Breast epithelium (tissue), 4 donors: ENCODE results near the gene GPC3. TPM values are rescaled to one million over a fixed set of nuclear protein-coding genes. Genes with fewer than 3 reads are reported as not detected.
A peak's percentile ranks its signal among the peaks of the same experiment; 100 is the strongest.

ENCODE experiments used
- DNase-seq, 2 donors: peaks; one replicate each; pipeline ENCODE4 v3.0.0-alpha.2; 2019; ENCODE audit warnings: low spot score in 2 of 2
- H3K27ac ChIP-seq, 2 donors: fragments of 200-600 bp; sonication (generic) in 1 of 2; one replicate each; pipeline ENCODE4 v1.5.1; 2016 to 2019; ENCODE audit warnings: mild to moderate bottlenecking in 1 of 2
- H3K27me3 ChIP-seq, 2 donors: fragments of 200-600 bp; sonication (generic) in 1 of 2; one replicate each; pipeline versions ENCODE4 v1.5.1 to v1.6.0; 2017 to 2019; ENCODE audit warnings: control low read depth in 1 of 2, mild to moderate bottlenecking in 1 of 2
- H3K36me3 ChIP-seq: fragments of 200-600 bp; one replicate; pipeline ENCODE4 v1.5.1; 2019
- H3K4me1 ChIP-seq, 2 donors: fragments of 200-600 bp; sonication (generic); one replicate each; pipeline ENCODE4 v1.5.1; 2016 to 2019; ENCODE audit warnings: control low read depth in 1 of 2
- H3K4me3 ChIP-seq, 3 donors: fragments of 200-600 bp; sonication (generic); 1 replicate in 2 of 3; 2 replicates in 1 of 3; pipeline ENCODE4 v1.5.1; 2016 to 2019; ENCODE audit warnings: mild to moderate bottlenecking in 3 of 3, moderate library complexity in 2 of 3
- H3K9me3 ChIP-seq, 2 donors: fragments of 200-600 bp; sonication (generic) in 1 of 2; one replicate each; pipeline ENCODE4 v1.5.1; 2016 to 2019; ENCODE audit warnings: control low read depth in 1 of 2
- POLR2A ChIP-seq: fragments of 450-650 bp; IDR thresholded peaks from one replicate; pipeline ENCODE4 v1.6.1; 2016; ENCODE audit warnings: antibody characterized with exemption, mild to moderate bottlenecking, moderate library complexity
- POLR2AphosphoS5 ChIP-seq, 3 donors: sonication (generic); formaldehyde crosslinking; IDR thresholded peaks; one replicate each; pipeline ENCODE4 v1.6.1; 2017; ENCODE audit warnings: antibody characterized with exemption in 3 of 3
- intact Hi-C: fragments of 100-400 bp; cut with DNase I; formaldehyde crosslinking; loops from one replicate; pipeline ENCODE4 v1.15.1; 2023; ENCODE audit warnings: low total_unique reads
- total RNA-seq, 3 donors: library from RNA; depleted of rRNA; stranded (reverse); fragments of >200 nt; gene quantifications; one replicate each; pipeline ENCODE4 v1.1.0, GENCODE V29; 2016
- TF ChIP-seq, protein P1 (sequence below), 3 donors: fragments of 450-650 bp; IDR thresholded peaks; one replicate each; pipeline ENCODE4 v1.5.1; 2016 to 2017; ENCODE audit warnings: antibody characterized with exemption in 3 of 3, mild to moderate bottlenecking in 3 of 3, moderate library complexity in 3 of 3

The GPC3 gene
- total RNA-seq, 3 donors from 2014 or later, result 29.7 to 99.2 (median 89.1) TPM

DNA sequence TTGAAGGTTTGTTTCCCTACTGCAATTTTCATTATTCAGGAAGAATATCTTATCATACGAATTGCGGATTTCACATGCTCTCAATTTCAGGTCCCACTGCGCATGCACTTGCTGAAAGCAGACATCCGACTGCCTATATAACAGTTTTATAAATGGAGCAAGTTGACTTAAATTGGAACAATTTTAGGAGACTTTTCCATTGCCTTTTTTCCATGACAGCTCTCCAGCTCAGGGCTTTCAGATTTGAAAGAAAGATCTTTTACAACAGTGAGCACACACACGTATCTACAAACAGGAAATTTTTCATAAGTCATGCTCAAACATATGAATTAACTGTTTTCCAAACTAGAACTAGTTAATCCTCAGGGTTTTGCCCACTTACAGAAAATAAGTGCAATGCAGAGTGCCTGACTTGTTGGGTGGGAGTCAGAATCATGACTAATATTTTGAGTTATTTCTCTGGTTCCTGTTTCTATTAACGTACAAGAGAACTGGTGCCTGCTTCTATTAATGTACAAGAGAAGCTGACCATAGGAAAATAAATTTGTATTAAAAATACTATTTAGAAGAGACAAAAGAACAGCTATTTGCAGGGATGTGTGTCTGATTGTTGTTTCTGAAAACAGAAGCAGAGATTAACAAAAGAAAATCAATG, 137.9 kb downstream of the GPC3 start:
- TF ChIP-seq POLR2AphosphoS5 (IDR thresholded peaks at IDR 0.05), result no peak
- TF ChIP-seq, protein P1, sequence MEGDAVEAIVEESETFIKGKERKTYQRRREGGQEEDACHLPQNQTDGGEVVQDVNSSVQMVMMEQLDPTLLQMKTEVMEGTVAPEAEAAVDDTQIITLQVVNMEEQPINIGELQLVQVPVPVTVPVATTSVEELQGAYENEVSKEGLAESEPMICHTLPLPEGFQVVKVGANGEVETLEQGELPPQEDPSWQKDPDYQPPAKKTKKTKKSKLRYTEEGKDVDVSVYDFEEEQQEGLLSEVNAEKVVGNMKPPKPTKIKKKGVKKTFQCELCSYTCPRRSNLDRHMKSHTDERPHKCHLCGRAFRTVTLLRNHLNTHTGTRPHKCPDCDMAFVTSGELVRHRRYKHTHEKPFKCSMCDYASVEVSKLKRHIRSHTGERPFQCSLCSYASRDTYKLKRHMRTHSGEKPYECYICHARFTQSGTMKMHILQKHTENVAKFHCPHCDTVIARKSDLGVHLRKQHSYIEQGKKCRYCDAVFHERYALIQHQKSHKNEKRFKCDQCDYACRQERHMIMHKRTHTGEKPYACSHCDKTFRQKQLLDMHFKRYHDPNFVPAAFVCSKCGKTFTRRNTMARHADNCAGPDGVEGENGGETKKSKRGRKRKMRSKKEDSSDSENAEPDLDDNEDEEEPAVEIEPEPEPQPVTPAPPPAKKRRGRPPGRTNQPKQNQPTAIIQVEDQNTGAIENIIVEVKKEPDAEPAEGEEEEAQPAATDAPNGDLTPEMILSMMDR (IDR thresholded peaks at IDR 0.05), result no peak
- no peak for TF ChIP-seq POLR2A
- no peaks in the 10 kb centered on the region for H3K36me3 ChIP-seq
- H3K9me3 ChIP-seq, result no peaks in the 10 kb centered on the region
- H3K4me1 ChIP-seq, result no peaks in the 10 kb centered on the region
- intact Hi-C loops, result no loop called here
- H3K27ac ChIP-seq, result no peak overlapping the region
- DNase-seq, result no peak
- H3K27me3 ChIP-seq, result peaks cover 0 to 50% of the 10 kb centered on the region in 2 donors
- no peak overlapping the region for H3K4me3 ChIP-seq

DNA sequence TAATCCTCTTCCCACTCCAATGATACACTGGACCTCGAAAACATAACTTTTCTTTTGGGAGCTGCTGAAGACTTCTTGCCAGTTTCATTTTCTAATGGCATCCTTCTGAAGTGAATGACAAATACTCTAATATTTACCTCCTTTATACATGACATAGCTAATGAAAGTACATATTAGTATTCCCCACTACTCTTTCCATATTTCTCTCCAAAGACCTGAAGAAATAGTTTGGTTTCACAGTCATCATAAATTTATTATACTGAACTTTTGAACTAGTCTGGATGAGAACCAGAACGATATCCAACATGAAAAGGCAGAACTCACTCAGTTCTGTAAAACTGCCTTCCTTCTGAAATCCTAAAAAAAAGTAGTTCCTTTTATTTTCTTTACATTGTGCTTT, 139.1 kb downstream of the GPC3 start:
- TF ChIP-seq, protein P1 (IDR thresholded peaks at IDR 0.05), result no peak
- no peak for TF ChIP-seq POLR2A
- TF ChIP-seq POLR2AphosphoS5 (IDR thresholded peaks at IDR 0.05), result no peak
- peak overlapping the region in 1 of 3 donors; percentile 19 for H3K4me3 ChIP-seq
- no peak overlapping the region for H3K27ac ChIP-seq
- peaks cover 0 to 43% of the 10 kb centered on the region in 2 donors for H3K27me3 ChIP-seq
- no peaks in the 10 kb centered on the region for H3K4me1 ChIP-seq
- H3K36me3 ChIP-seq, result no peaks in the 10 kb centered on the region
- intact Hi-C loops, result no loop called here
- H3K9me3 ChIP-seq, result no peaks in the 10 kb centered on the region
- DNase-seq, result no peak

DNA sequence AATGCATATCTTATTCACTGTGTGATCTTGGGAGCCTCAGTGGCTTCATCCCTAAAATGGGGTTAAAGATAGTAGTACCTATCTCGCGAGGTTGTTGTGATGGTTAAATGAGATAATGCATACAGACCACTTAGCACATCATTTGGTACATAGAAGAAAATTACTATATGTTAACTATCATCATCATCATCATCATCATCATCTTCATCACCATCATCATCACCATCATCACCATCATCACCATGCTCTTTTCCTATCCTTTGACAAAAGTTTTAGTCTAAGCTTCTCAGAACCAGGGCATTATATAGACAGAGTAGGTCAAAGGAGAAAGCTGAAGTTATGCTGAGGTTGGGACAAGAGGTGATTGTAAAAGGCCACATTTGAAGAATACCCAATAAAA, 145.0 kb downstream of the GPC3 start:
- Histone ChIP-seq H3K4me3 (no peak overlapping the region), H3K27me3 (peaks cover 0 to 42% of the 10 kb centered on the region in 2 donors), H3K27ac (no peak overlapping the region), H3K4me1 (no peaks in the 10 kb centered on the region), H3K36me3 (no peaks in the 10 kb centered on the region), H3K9me3 (no peaks in the 10 kb centered on the region)
- TF ChIP-seq POLR2A, result no peak
- TF ChIP-seq, protein P1 (IDR thresholded peaks at IDR 0.05), result no peak
- TF ChIP-seq POLR2AphosphoS5 (IDR thresholded peaks at IDR 0.05), result no peak
- intact Hi-C loops, result no loop called here
- DNase-seq, result no peak

DNA sequence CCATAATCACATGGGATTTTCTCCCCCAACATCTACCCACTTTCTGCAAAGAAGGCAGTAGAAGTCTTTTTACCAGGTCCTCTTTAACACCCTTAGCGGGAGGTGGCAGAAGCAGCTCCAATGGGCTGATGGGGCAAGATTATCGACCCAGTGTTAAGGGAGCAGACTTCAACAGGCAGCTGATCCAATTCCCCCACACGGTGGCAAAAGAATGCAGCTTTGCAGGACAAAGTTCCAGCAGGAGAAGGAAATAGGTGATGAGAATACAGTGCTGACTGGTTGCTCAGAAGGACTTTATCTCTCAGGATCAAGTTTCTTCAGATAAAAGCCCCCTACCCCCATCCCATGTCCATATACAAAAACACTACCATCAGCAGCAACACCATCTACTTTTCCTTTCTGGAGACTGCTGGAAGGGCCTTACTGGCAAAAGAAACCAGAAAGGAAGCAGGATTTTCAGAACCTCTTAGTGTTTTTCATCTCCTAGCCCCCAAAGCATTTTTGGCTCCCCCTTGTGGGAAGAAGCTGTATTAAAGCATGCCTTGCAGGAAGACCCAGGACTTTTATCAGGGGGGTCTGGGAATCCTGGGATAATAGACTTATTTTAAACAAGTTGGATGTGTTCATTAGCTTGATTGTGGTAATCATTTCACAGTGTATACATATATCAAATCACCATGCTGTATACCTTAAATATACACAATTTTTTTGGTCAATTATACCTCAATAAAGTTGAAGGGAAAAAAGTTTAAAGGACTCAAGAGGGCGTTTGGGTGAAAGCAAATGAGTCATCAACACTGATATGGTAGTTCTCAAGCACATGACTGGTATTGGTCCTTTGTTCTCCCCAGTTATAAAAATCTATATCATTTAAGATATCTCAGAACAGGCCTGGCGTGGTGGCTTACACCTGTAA, 146.4 kb downstream of the GPC3 start:
- DNase-seq, result no peak
- TF ChIP-seq POLR2A (no peak), POLR2AphosphoS5 (IDR thresholded peaks at IDR 0.05) (no peak)
- TF ChIP-seq, protein P1 (IDR thresholded peaks at IDR 0.05), result no peak
- H3K9me3 ChIP-seq, result no peaks in the 10 kb centered on the region
- H3K4me3 ChIP-seq, result no peak overlapping the region
- intact Hi-C loops, result no loop called here
- H3K36me3 ChIP-seq, result no peaks in the 10 kb centered on the region
- H3K27ac ChIP-seq, result no peak overlapping the region
- H3K4me1 ChIP-seq, result no peaks in the 10 kb centered on the region
- peaks cover 0 to 34% of the 10 kb centered on the region in 2 donors for H3K27me3 ChIP-seq

DNA sequence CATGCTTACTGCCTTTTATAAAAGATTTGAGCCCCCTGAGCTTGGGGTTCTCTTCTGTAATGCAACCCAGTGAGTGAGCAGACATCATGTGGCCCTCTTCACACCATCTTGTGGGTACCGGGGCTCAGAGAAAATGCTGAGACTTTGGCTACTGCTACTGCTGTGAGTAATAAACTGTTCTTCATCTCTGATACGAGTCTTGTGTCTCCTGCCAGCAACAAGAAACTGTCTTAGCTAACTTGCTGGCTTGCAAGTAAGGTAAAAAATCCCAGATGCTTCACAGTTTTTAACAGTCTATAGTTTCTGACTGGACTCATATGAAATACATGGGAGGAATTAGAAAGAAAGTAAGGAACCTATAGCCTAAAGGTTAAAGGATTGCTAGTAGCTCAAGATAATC, 148.3 kb downstream of the GPC3 start:
- no peaks in the 10 kb centered on the region for H3K4me1 ChIP-seq
- TF ChIP-seq, protein P1 (IDR thresholded peaks at IDR 0.05), result no peak
- TF ChIP-seq POLR2A (no peak), POLR2AphosphoS5 (IDR thresholded peaks at IDR 0.05) (no peak)
- H3K9me3 ChIP-seq, result no peaks in the 10 kb centered on the region
- H3K36me3 ChIP-seq, result no peaks in the 10 kb centered on the region
- no peak for DNase-seq
- H3K4me3 ChIP-seq, result no peak overlapping the region
- no peak overlapping the region for H3K27ac ChIP-seq
- peaks cover 0 to 28% of the 10 kb centered on the region in 2 donors for H3K27me3 ChIP-seq
- intact Hi-C loops, result no loop called here
